IMR-90 (cell line): ENCODE results near the gene SKA2. TPM values are rescaled to one million over a fixed set of nuclear protein-coding genes. Genes with fewer than 3 reads are reported as not detected.

Source experiments
- ATAC-seq: fragments of 200-7000 bp; cut with Tn5 transposase; 2 replicates; pipeline ENCODE4 v1.9.1; 2020; ENCODE audit warnings: low read depth, mild to moderate bottlenecking, moderate library complexity
- BruUV-seq: library from RNA; stranded (reverse); fragments of 400-500 nt; replicated peaks from 2 replicates; lab custom pipeline; 2021; lab: Mats Ljungman, UMichigan
- CTCF ChIA-PET: fragments of 300-600 bp; formaldehyde crosslinking; extraction: SDS; loops from one replicate; lab custom pipeline; 2021; ENCODE audit warnings: antibody characterized with exemption; lab: Yijun Ruan, JAX
- POLR2A ChIA-PET: fragments of 300-600 bp; sonication (Branson Sonifier 250); formaldehyde crosslinking; loops from one replicate; lab custom pipeline; 2022; ENCODE audit warnings: antibody characterized with exemption; ENCODE audit not compliant: unreplicated experiment; lab: Charles Lee
- DNase-seq: peaks from one replicate; pipeline ENCODE4 v3.0.0; 2013
- H2AFZ ChIP-seq: replicated peaks from 2 replicates; pipeline ENCODE3; 2013; ENCODE audit warnings: low read length, mild to moderate bottlenecking; ENCODE audit not compliant: poor library complexity
- H2AK5ac ChIP-seq: 2 replicates; pipeline ENCODE4 v1.6.1; 2013; ENCODE audit warnings: low read depth, low read length, inconsistent platforms
- H2AK9ac ChIP-seq: replicated peaks from 2 replicates; pipeline ENCODE3; 2013; ENCODE audit warnings: mild to moderate bottlenecking, low read depth, low read length, moderate library complexity; ENCODE audit not compliant: poor library complexity
- H2BK120ac ChIP-seq: 2 replicates; pipeline ENCODE4 v1.6.1; 2013; ENCODE audit warnings: low read depth, low read length, inconsistent platforms
- H2BK15ac ChIP-seq: 3 replicates; pipeline ENCODE4 v1.6.1; 2013; ENCODE audit warnings: low read depth, low read length, inconsistent platforms
- H2BK20ac ChIP-seq: 2 replicates; pipeline ENCODE4 v1.6.1; 2013; ENCODE audit warnings: low read depth, mild to moderate bottlenecking, inconsistent platforms, low read length, moderate library complexity
- H2BK5ac ChIP-seq: 2 replicates; pipeline ENCODE4 v1.6.1; 2013; ENCODE audit warnings: mild to moderate bottlenecking, low read depth, low read length, inconsistent platforms; ENCODE audit not compliant: poor library complexity, severe bottlenecking
- H3K14ac ChIP-seq: replicated peaks from 2 replicates; pipeline ENCODE4 v1.6.1; 2013; ENCODE audit warnings: low read depth, low read length, inconsistent platforms
- H3K18ac ChIP-seq: 2 replicates; pipeline ENCODE4 v1.6.1; 2013; ENCODE audit warnings: low read depth, low read length, control low read depth
- H3K23ac ChIP-seq: 2 replicates; pipeline ENCODE4 v1.6.1; 2013; ENCODE audit warnings: low read depth, low read length, inconsistent platforms
- H3K27ac ChIP-seq: 2 replicates; pipeline ENCODE4 v1.5.1; 2013; ENCODE audit warnings: mild to moderate bottlenecking, control low read depth, low read length; ENCODE audit not compliant: insufficient read depth
- H3K27me3 ChIP-seq: 2 replicates; pipeline ENCODE4 v1.6.1; 2013; ENCODE audit warnings: low read length; ENCODE audit not compliant: control insufficient read depth, insufficient read depth
- H3K36me3 ChIP-seq: 2 replicates; pipeline ENCODE4 v1.6.1; 2013; ENCODE audit warnings: low read length, mixed read lengths; ENCODE audit not compliant: control insufficient read depth, insufficient read depth
- H3K4ac ChIP-seq: 2 replicates; pipeline ENCODE4 v1.6.1; 2013; ENCODE audit warnings: low read depth, low read length, inconsistent platforms
- H3K4me1 ChIP-seq: 2 replicates; pipeline ENCODE4 v1.6.1; 2013; ENCODE audit warnings: low read length, mixed read lengths; ENCODE audit not compliant: control insufficient read depth, insufficient read depth
- H3K4me2 ChIP-seq: 2 replicates; pipeline ENCODE4 v1.6.1; 2013; ENCODE audit warnings: low read depth, mild to moderate bottlenecking, control low read depth, low read length, moderate library complexity
- H3K4me3 ChIP-seq: 2 replicates; pipeline ENCODE4 v1.5.1; 2013; ENCODE audit warnings: low read depth, mild to moderate bottlenecking, control low read depth, low read length, moderate library complexity; ENCODE audit not compliant: insufficient read depth
- H3K56ac ChIP-seq: 2 replicates; pipeline ENCODE4 v1.6.1; 2013; ENCODE audit warnings: low read length, inconsistent platforms; ENCODE audit not compliant: insufficient read depth; ENCODE audit errors: extremely low read depth
- H3K79me1 ChIP-seq, 2 experiments: 2 replicates each; pipeline ENCODE4 v1.6.1; 2013; ENCODE audit warnings: low read length in 2 of 2, inconsistent platforms in 1 of 2, low read depth in 1 of 2
- H3K9ac ChIP-seq: 2 replicates; pipeline ENCODE4 v1.6.1; 2013; ENCODE audit warnings: low read depth, low read length, control low read depth
- H3K9me1 ChIP-seq: 2 replicates; pipeline ENCODE4 v1.6.1; 2013; ENCODE audit warnings: low read length, inconsistent platforms; ENCODE audit not compliant: insufficient read depth
- H3K9me3 ChIP-seq: 2 replicates; pipeline ENCODE4 v1.6.1; 2013; ENCODE audit warnings: low read length; ENCODE audit not compliant: control insufficient read depth, insufficient read depth
- H4K20me1 ChIP-seq: 2 replicates; pipeline ENCODE4 v1.6.1; 2013; ENCODE audit warnings: low read length, inconsistent platforms; ENCODE audit not compliant: insufficient read depth
- H4K5ac ChIP-seq: 2 replicates; pipeline ENCODE4 v1.6.1; 2013; ENCODE audit warnings: mild to moderate bottlenecking, low read depth, low read length, control low read depth
- H4K8ac ChIP-seq, 2 experiments: 2 replicates each; pipeline ENCODE4 v1.6.1; 2013; ENCODE audit warnings: low read depth in 2 of 2, low read length in 2 of 2, control low read depth in 1 of 2, inconsistent platforms in 1 of 2
- H4K91ac ChIP-seq: 2 replicates; pipeline ENCODE4 v1.6.1; 2013; ENCODE audit warnings: low read depth, low read length, inconsistent platforms; ENCODE audit not compliant: insufficient read depth
- BHLHE40 ChIP-seq: fragments of 150-350 bp; IDR thresholded peaks from 2 replicates; pipeline ENCODE4 v1.6.1; 2016; ENCODE audit warnings: mild to moderate bottlenecking, low read depth, low read length
- CHD1 ChIP-seq: IDR thresholded peaks from 2 replicates; pipeline ENCODE4 v1.6.1; 2012; ENCODE audit warnings: low read depth, low read length, improper control_type of control experiment
- CTCF ChIP-seq: conservative IDR thresholded peaks from 2 replicates; pipeline ENCODE4 v1.5.1; 2012; ENCODE audit warnings: mild to moderate bottlenecking, low read depth, low read length, improper control_type of control experiment
- FOS ChIP-seq: fragments of 150-350 bp; IDR thresholded peaks from 2 replicates; pipeline ENCODE4 v1.6.1; 2016; ENCODE audit warnings: low read depth, low read length
- MAZ ChIP-seq: IDR thresholded peaks from 2 replicates; pipeline ENCODE4 v1.6.1; 2012; ENCODE audit warnings: low read depth, mild to moderate bottlenecking, low read length, improper control_type of control experiment, moderate library complexity, borderline replicate concordance
- NFE2L2 ChIP-seq: fragments of 150-350 bp; IDR thresholded peaks from 2 replicates; pipeline ENCODE4 v1.6.1; 2016; ENCODE audit warnings: low read depth, mild to moderate bottlenecking, low read length
- POLR2A ChIP-seq: IDR thresholded peaks from 2 replicates; pipeline ENCODE4 v1.6.1; 2012; ENCODE audit warnings: mild to moderate bottlenecking, low read depth, low read length
- RAD21 ChIP-seq: IDR thresholded peaks from 2 replicates; pipeline ENCODE4 v1.6.1; 2012; ENCODE audit warnings: low read length, improper control_type of control experiment
- RCOR1 ChIP-seq: IDR thresholded peaks from 2 replicates; pipeline ENCODE4 v1.6.1; 2012; ENCODE audit warnings: mild to moderate bottlenecking, low read length, improper control_type of control experiment; ENCODE audit not compliant: insufficient replicate concordance
- SMC3 ChIP-seq: fragments of 150-350 bp; IDR thresholded peaks from 2 replicates; pipeline ENCODE4 v1.6.1; 2016; ENCODE audit warnings: low read depth, mild to moderate bottlenecking, antibody characterized with exemption, low read length, moderate library complexity
- WGBS, 2 experiments: methylation state at CpG; one replicate each; pipeline versions ENCODE4 v1.1.5 to v1.1.7; 2013; ENCODE audit warnings: missing lambda C conversion rate in 2 of 2; ENCODE audit not compliant: insufficient read length in 1 of 2; ENCODE audit errors: extremely low coverage in 2 of 2; 5-methylcytosine and 5-hydroxymethylcytosine counted together
- dilution Hi-C: fragments of 300-500 bp; cut with HindIII; formaldehyde crosslinking; loops from one replicate; pipeline ENCODE4 v1.14.3; 2018; ENCODE audit warnings: low sequenced_read_pairs; ENCODE audit not compliant: unreplicated experiment
- in situ Hi-C: fragments of 300-500 bp; cut with MboI; formaldehyde crosslinking; loops from 3 replicates; pipeline ENCODE4 v1.14.3; 2019; ENCODE audit warnings: low sequenced_read_pairs, inconsistent platforms, mixed read lengths
- intact Hi-C: fragments of 100-400 bp; cut with micrococcal nuclease; formaldehyde crosslinking; loops from 2 replicates; pipeline ENCODE4 v1.10.0; 2022
- polyA plus RNA-seq, 3 experiments: library from polyadenylated mRNA; depleted of rRNA; stranded (reverse); fragments of >200 nt; gene quantifications; 2 replicates each; pipeline ENCODE4 v1.2.3, GENCODE V29; 2012; ENCODE audit warnings: low replicate concordance in 1 of 3
- total RNA-seq: library from RNA; depleted of rRNA; stranded (reverse); fragments of >200 nt; gene quantifications from 2 replicates; pipeline ENCODE4 v1.2.3, GENCODE V29; 2012

The SKA2 gene
- total and polyA plus RNA-seq, 2 of the 4 experiments (the other 2 are of a cell fraction) = 30.4 to 38.7 TPM

- no TSS peak for BruUV-seq
- Histone ChIP-seq H3K4ac (no peak overlapping the region), H2BK15ac (no peak overlapping the region), H3K14ac (no peak overlapping the region), H3K56ac (no peak overlapping the region), H2AFZ (no peak overlapping the region), H2BK5ac (no peak overlapping the region), H2AK5ac (no peak overlapping the region), H4K5ac (no peak overlapping the region), H2BK120ac (no peak overlapping the region), H3K4me2 (no peak overlapping the region), H3K27me3 (no peaks in the 10 kb centered on the region), H4K91ac (no peak overlapping the region), H4K20me1 (peaks cover 17% of the 10 kb centered on the region), H4K8ac (no peak overlapping the region; a peak in 1 of 4 replicates), H3K9me3 (no peaks in the 10 kb centered on the region), H3K27ac (no peak overlapping the region), H3K4me3 (no peak overlapping the region), H3K4me1 (peaks cover 3% of the 10 kb centered on the region), H2BK20ac (no peak overlapping the region), H3K9me1 (peaks cover 16% of the 10 kb centered on the region), H2AK9ac (no peak overlapping the region), H3K18ac (no peak overlapping the region), H3K36me3 (peaks cover 5% of the 10 kb centered on the region), H3K23ac (no peak overlapping the region), H3K9ac (no peak overlapping the region), H3K79me1 (peaks cover 7 to 62% of the 10 kb centered on the region in 2 experiments)
- TF ChIP-seq RAD21 (no peak), MAZ (no peak), CHD1 (no peak), FOS (no peak), RCOR1 (no peak), SMC3 (no peak), NFE2L2 (no peak), CTCF (no peak), BHLHE40 (no peak), POLR2A (no peak)
- no peak for ATAC-seq
- POLR2A ChIA-PET = no interaction called here
- in situ Hi-C loops (no loop called here), intact Hi-C loops (no loop called here), dilution Hi-C loops (no loop called here)
- DNase-seq = no peak
- WGBS, 2 experiments = no CpG with 5 or more reads among the region's 4 CpGs
- CTCF ChIA-PET = no interaction called here
These were observed 9.4 kb downstream of the SKA2 start for GRCh38 chr17:59145571-59146096.
